Spleen (tissue), 7 donors: ENCODE data around the gene ICE2.

ENCODE experiments used
- POLR2AphosphoS5 ChIP-seq, 3 donors: sonication (generic); formaldehyde crosslinking; IDR thresholded peaks; one replicate each; pipeline ENCODE4 v1.5.1; 2017; ENCODE audit warnings: antibody characterized with exemption in 3 of 3
- TF ChIP-seq, protein P1 (sequence below), 11 experiments: fragments of 200-600 bp in 7 of 11; fragments of 450-650 bp in 4 of 11; sonication (generic) in 4 of 11; IDR thresholded peaks in 8 of 11; conservative IDR thresholded peaks in 3 of 11; 1 replicate in 7 of 11; 2 replicates in 4 of 11; pipeline versions ENCODE4 v1.4.0 to v1.8.0; 2016 to 2021; ENCODE audit warnings: antibody characterized with exemption in 11 of 11, inconsistent platforms in 4 of 11, mild to moderate bottlenecking in 1 of 11
- donor health status: DM: no; HTN: no; CAD: no; lungs with moderate emphysema.
- donor health status: DM: no; HTN: no; CAD: no.
- donor health status: DM: no; HTN: no; CAD: no.

DNA sequence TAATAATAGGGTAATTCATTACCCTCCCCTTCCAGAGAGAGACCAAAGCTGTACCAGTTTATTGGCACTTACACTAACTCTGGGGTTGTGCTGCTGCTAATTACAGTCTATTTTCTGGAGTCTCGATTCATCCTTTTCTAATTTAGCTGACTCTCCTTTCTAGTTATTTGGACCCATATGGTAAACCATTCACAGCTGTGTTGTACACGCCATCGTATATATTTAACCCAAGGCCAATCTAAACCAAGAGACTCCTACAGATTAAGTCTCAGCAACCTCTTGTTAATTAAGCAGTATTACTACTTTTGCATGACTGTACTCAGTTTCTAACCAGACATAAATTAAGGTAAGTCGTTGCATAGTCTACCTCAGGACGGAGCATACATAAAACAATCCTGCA, 103.6 kb downstream of the ICE2 start:
- TF ChIP-seq, protein P1, sequence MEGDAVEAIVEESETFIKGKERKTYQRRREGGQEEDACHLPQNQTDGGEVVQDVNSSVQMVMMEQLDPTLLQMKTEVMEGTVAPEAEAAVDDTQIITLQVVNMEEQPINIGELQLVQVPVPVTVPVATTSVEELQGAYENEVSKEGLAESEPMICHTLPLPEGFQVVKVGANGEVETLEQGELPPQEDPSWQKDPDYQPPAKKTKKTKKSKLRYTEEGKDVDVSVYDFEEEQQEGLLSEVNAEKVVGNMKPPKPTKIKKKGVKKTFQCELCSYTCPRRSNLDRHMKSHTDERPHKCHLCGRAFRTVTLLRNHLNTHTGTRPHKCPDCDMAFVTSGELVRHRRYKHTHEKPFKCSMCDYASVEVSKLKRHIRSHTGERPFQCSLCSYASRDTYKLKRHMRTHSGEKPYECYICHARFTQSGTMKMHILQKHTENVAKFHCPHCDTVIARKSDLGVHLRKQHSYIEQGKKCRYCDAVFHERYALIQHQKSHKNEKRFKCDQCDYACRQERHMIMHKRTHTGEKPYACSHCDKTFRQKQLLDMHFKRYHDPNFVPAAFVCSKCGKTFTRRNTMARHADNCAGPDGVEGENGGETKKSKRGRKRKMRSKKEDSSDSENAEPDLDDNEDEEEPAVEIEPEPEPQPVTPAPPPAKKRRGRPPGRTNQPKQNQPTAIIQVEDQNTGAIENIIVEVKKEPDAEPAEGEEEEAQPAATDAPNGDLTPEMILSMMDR (IDR thresholded peaks at IDR 0.05 in 8 of 11, conservative IDR thresholded peaks at IDR 0.05 in 3 of 11): no peak
- TF ChIP-seq POLR2AphosphoS5 (IDR thresholded peaks at IDR 0.05): no peak
